Measurements from ENCODE around the gene THBS2. TPM values are rescaled to one million over a fixed set of nuclear protein-coding genes. Genes with fewer than 3 reads are reported as not detected.
"Not testable (repeated sequence)": the region's sequence is repeated elsewhere in the genome, so short reads cannot be mapped to it uniquely, and the experiment has no call there.

Gene THBS2
- total RNA-seq (1 to 10 TPM; 4.8 to 7.6 TPM), polyA plus RNA-seq (ENCODE audit: insufficient read depth, low read depth, low replicate concordance) (17.9 TPM)
- long read RNA-seq, donor 1, full-length matches to known transcripts, result 2 of 7 reads
- long read RNA-seq, donor 1, partial matches to known transcripts, result 5 of 7 reads
- long read RNA-seq, donor 1, other reads (novel, unspliced or antisense), result 0 of 7 reads
- long read RNA-seq, donor 2, result 0 reads

DNA sequence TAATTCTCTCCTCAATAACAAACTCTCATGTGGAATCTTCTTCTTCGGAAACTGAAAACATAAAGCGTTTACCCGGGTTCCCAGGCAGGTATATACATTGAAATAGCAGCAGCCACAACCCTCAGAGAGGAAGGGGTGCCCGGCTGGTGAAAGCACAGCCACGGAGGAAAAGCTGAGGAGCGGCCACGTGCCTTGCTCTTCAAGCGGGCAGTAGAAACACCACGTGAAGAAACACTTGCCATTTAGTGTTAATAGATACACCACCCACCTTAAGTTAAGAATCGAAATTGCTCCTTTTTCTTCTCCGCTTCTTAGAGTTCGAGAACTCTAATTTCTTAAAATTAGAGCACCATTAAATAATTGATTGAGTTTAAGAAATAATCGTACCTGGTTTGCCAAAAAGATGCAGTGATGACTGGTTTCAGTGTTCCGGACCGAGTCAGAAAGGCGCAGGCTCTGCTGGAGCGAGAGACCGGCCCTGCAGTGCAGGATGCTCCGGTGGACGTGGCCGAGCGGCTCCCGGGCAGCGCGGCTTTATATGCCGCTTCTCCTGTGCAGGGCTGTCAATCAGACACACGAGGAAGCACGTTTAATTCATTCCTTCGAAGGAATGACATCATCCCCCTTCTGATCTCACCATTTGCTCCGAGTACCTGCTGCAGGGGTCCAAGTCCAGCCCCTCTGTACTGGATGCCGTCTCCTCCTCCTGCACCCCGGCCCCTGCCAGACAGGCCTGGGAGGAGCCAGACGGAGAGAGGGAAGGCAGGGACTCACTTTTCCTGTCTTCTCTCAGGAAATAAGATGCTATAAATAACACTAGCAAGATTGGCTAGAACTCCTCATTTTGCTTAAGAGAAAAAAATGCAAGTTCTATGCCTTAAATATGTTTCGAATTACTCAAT, at the start of gene THBS2:
TSS of gene THBS2 (minus strand) at position 510 of the 902 bp plus-strand sequence. CDS start 3,062 bp downstream, outside the sequence.
- 5 to 9% methylated on average over 31 to 34 of the region's 34 CpGs for WGBS, 2 donors

DNA sequence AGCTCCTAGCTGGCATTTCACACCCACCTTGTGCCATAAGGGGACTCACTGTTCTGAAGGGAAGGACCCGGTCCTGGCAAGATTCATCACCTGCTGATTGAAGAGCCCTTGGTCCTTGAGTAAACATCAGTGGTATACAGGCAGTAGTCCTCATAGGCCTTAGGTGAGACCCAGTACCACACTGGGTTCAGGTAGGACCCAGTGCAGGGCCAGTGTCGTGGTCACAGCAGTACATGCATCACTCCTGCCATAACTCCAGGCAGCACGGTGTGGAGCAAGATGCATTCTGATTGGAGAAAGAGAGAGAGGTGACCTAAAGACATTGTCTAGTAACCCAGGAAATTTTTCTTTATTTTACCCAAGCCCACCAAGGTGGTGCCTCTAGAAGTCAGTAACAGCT, 49.1 kb upstream of the THBS2 start:
- no peak for DNase-seq
- no peak for TF ChIP-seq POLR2A (IDR thresholded peaks at IDR 0.05)
- TF ChIP-seq, protein P1, sequence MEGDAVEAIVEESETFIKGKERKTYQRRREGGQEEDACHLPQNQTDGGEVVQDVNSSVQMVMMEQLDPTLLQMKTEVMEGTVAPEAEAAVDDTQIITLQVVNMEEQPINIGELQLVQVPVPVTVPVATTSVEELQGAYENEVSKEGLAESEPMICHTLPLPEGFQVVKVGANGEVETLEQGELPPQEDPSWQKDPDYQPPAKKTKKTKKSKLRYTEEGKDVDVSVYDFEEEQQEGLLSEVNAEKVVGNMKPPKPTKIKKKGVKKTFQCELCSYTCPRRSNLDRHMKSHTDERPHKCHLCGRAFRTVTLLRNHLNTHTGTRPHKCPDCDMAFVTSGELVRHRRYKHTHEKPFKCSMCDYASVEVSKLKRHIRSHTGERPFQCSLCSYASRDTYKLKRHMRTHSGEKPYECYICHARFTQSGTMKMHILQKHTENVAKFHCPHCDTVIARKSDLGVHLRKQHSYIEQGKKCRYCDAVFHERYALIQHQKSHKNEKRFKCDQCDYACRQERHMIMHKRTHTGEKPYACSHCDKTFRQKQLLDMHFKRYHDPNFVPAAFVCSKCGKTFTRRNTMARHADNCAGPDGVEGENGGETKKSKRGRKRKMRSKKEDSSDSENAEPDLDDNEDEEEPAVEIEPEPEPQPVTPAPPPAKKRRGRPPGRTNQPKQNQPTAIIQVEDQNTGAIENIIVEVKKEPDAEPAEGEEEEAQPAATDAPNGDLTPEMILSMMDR (IDR thresholded peaks at IDR 0.05), result no peak
- Histone ChIP-seq H3K27me3 (no peaks in the 10 kb centered on the region), H3K27ac (no peak overlapping the region), H3K4me1 (no peaks in the 10 kb centered on the region), H3K36me3 (ENCODE audit: low read depth, missing control alignments) (no peaks in the 10 kb centered on the region), H3K4me3 (no peak overlapping the region), H3K9me3 (no peaks in the 10 kb centered on the region)
- intact Hi-C loops (cut with DNase I; ENCODE audit: low total_unique reads), result no loop called here
- WGBS, 2 donors, result 61 to 100% methylated on average over 2 to 3 of the region's 3 CpGs

More for the DNA sequence above, at the start of gene THBS2:
- Histone ChIP-seq H3K4me3 (peak within 1 kb of the TSS; percentile 15 to 24), H3K27ac (peak within 1 kb of the TSS; percentile 21 to 61), H3K36me3 (ENCODE audit: low read depth, missing control alignments) (no peaks in the 10 kb centered on the region), H3K27me3 (no peaks in the 10 kb centered on the region), H3K4me1 (no peaks in the 10 kb centered on the region), H3K9me3 (no peaks in the 10 kb centered on the region)
- no peak for DNase-seq
- TF ChIP-seq POLR2A (IDR thresholded peaks at IDR 0.05), result no peak
- TF ChIP-seq, protein P1 (IDR thresholded peaks at IDR 0.05), result no peak
- intact Hi-C loops (cut with DNase I; ENCODE audit: low total_unique reads), result no loop called here

DNA sequence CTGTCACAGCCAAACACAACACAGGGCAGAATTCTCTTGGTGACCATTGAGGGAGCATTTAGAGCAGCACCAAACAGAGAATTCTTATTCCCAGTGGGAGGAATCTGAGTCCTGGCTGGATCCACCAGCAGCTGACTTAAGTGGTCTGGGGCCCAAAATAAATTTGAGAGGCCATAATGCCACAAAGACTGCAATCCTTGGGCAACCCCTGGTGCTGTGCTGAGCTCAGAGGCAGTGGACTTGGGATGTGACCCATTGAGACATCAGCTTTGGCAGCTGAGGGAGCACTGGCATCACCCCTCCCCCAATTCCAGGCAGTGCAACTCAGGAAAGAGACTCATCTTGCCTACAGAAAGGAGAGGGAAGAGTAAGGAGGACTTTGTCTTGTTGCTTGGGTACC, 48.6 kb upstream of the THBS2 start:
- intact Hi-C loops (cut with DNase I; ENCODE audit: low total_unique reads), result no loop called here
- TF ChIP-seq, protein P1 (IDR thresholded peaks at IDR 0.05), result no peak
- no peak for TF ChIP-seq POLR2A (IDR thresholded peaks at IDR 0.05)
- no peak for DNase-seq
- Histone ChIP-seq H3K36me3 (ENCODE audit: low read depth, missing control alignments) (no peaks in the 10 kb centered on the region), H3K4me3 (no peak overlapping the region), H3K4me1 (no peaks in the 10 kb centered on the region), H3K27ac (no peak overlapping the region), H3K27me3 (no peaks in the 10 kb centered on the region), H3K9me3 (no peaks in the 10 kb centered on the region)

DNA sequence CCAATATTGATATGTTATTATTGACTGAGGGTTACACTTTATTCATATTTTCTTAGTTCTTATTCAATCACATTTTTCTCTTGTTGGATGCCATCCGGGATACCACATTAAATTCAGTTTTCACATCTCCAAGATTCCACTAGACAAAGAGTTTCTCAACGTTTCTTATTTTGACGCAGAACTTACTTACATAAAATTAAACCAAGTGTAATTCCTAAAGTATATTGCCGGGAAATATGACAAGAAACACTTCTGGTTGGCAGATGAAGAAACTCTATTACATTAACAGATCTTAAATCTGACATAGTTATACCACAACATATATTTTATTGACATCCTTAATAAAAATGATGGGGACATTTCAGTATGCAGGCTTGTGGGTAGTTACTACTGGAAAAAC, 47.3 kb upstream of the THBS2 start:
- no peak for DNase-seq
- no peaks in the 10 kb centered on the region for H3K4me1 ChIP-seq
- H3K36me3 ChIP-seq (ENCODE audit: low read depth, missing control alignments), result no peaks in the 10 kb centered on the region
- TF ChIP-seq POLR2A (IDR thresholded peaks at IDR 0.05), result no peak
- TF ChIP-seq, protein P1 (IDR thresholded peaks at IDR 0.05), result no peak
- WGBS, 2 donors, result 92 to 96% methylated on average over 4 of the region's 4 CpGs
- no peak overlapping the region for H3K27ac ChIP-seq
- no peaks in the 10 kb centered on the region for H3K9me3 ChIP-seq
- no peaks in the 10 kb centered on the region for H3K27me3 ChIP-seq
- intact Hi-C loops (cut with DNase I; ENCODE audit: low total_unique reads), result no loop called here
- H3K4me3 ChIP-seq, result no peak overlapping the region

DNA sequence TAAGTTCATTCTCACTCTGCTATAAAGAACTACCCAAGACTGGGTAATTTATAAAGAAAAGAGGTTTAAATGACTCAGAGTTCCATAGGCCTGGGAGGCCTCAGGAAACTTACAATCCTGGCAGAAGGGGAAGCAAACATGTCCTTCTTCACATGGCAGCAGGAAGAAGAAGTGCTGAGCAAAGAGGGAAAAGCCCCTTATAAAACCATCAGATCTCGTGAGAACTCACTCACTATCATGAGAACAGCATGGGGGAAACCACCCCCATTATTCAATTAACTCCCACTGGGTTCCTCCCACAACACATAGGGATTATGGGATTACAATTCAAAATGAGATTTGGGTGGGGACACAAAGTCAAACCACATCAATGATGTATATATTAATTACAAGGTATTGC, 45.0 kb upstream of the THBS2 start:
- WGBS, 2 donors, result 64 to 76% methylated on average over 1 of the region's 1 CpG
- DNase-seq; H3K4me1 ChIP-seq; H3K4me3 ChIP-seq; H3K36me3 ChIP-seq (ENCODE audit: low read depth, missing control alignments); H3K27me3 ChIP-seq; intact Hi-C loops (cut with DNase I; ENCODE audit: low total_unique reads); H3K27ac ChIP-seq; H3K9me3 ChIP-seq: not testable (repeated sequence)
